ENCODE measurements around the gene CDC45.

- TF ChIP-seq POLR2A (IDR thresholded peaks at IDR 0.05; ENCODE audit: insufficient read depth in 1 of 2, low read depth in 2 of 2, low read length in 2 of 2), result no peak
- TF ChIP-seq PCBP1 (IDR thresholded peaks at IDR 0.05; ENCODE audit: borderline replicate concordance, low read depth, low read length), result no peak
- TF ChIP-seq BCL6 (CRISPR knock-in tag; IDR thresholded peaks at IDR 0.05), result no peak
- TF ChIP-seq AFF4 (CRISPR knock-in tag; IDR thresholded peaks at IDR 0.05), result no peak
- no peak for TF ChIP-seq FIP1L1 (IDR thresholded peaks at IDR 0.05; ENCODE audit: borderline replicate concordance, insufficient read depth, low read depth, low read length)
- TF ChIP-seq SMC3 (IDR thresholded peaks at IDR 0.05; ENCODE audit: low read length), result no peak
- TF ChIP-seq NFYC (CRISPR knock-in tag; IDR thresholded peaks at IDR 0.05), result no peak
- TF ChIP-seq TGIF2 (CRISPR knock-in tag; IDR thresholded peaks at IDR 0.05), result no peak
- TF ChIP-seq GABPB1 (CRISPR knock-in tag; IDR thresholded peaks at IDR 0.05), result no peak
Measured at GRCh38 chr22:19434401-19434800, 45.3 kb upstream of the CDC45 start.

Data from HepG2 (cell line).